Activated CD4-positive, alpha-beta T cell treated with anti-CD3 and anti-CD28 coated beads, Interleukin-2, amount 10 ng/mL, durations not matched to agents 24 days and 14 days (primary cell): ENCODE data around the gene PLXNA4. TPM values are rescaled to one million over a fixed set of nuclear protein-coding genes. Genes with fewer than 3 reads are reported as not detected.

Experiments used
- DNase-seq: peaks from one replicate; pipeline ENCODE4 v3.0.0; 2022
- H3K27ac Mint-ChIP-seq: one replicate; pipeline ENCODE4 v1.8.0; 2022; ENCODE audit warnings: mild to moderate bottlenecking, mixed read lengths
- H3K27me3 Mint-ChIP-seq: one replicate; pipeline ENCODE4 v1.8.0; 2022; ENCODE audit warnings: mixed read lengths
- H3K36me3 Mint-ChIP-seq: one replicate; pipeline ENCODE4 v1.8.0; 2022; ENCODE audit warnings: low read depth, mild to moderate bottlenecking, mixed read lengths
- H3K4me1 Mint-ChIP-seq: one replicate; pipeline ENCODE4 v1.8.0; 2021; ENCODE audit warnings: mixed read lengths
- H3K4me3 Mint-ChIP-seq: one replicate; pipeline ENCODE4 v1.8.0; 2022; ENCODE audit warnings: mild to moderate bottlenecking, moderate library complexity, mixed read lengths
- H3K9me3 Mint-ChIP-seq: one replicate; pipeline ENCODE4 v1.8.0; 2021; ENCODE audit warnings: mixed read lengths
- intact Hi-C: fragments of 100-400 bp; cut with micrococcal nuclease; formaldehyde crosslinking; loops from one replicate; pipeline ENCODE4 v1.15.1; 2023
- total RNA-seq: library from RNA; stranded (reverse); gene quantifications from 2 replicates; pipeline ENCODE4 v1.2.3, GENCODE V29; 2022

The PLXNA4 gene
- total RNA-seq, 1 donor from 2014 or later: 0.70 TPM

DNA sequence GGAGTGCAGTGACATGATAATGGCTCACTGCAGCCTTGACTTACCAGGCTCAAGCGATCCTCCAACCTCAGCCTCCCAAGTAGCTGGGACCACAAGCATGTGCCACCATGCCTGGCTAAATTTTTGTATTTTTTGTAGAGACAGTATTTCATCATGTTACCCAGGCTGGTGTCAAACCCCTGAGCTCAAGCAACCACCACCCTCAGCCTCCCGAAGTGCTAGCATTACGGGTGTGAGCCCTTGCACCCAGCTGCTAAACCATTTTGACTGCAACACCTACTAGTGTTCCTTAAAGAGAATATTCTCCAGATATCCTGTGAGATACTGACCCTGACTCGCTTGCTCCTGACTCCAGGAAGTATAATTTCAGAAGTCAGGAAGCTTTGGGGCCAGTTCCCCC, 85.8 kb downstream of the PLXNA4 start:
- peaks cover 10% of the 10 kb centered on the region for H3K9me3 Mint-ChIP-seq
- H3K4me3 Mint-ChIP-seq: no peak overlapping the region
- DNase-seq: no peak
- H3K27ac Mint-ChIP-seq: no peak overlapping the region
- H3K4me1 Mint-ChIP-seq: peaks cover 32% of the 10 kb centered on the region
- H3K27me3 Mint-ChIP-seq: peaks cover 10% of the 10 kb centered on the region
- H3K36me3 Mint-ChIP-seq: peaks cover 13% of the 10 kb centered on the region
- intact Hi-C loops: no loop called here

DNA sequence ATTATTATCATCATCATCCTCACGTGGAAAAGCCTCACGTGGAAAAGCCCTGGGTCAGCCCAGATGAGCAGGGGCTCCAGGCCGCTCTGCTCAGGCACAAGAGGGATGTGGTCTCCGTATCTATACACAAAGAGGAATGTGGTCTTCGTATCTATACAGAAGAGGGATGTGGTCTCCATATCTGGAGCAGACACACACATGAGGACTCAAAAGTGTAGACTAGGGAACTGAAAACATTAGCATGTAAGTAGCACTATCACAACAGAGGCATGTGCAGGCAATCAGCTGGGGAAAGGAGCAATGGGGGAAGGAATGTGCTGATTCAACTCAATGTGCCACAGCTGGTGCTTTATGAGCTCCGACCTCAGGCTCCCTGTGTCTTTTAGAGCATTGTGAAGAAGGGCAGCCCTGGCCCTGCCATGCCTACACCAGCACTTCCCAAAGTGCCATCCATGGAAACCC, 86.5 kb downstream of the PLXNA4 start:
- Mint-ChIP-seq H3K27ac (no peak overlapping the region), H3K4me3 (no peak overlapping the region), H3K36me3 (peaks cover 13% of the 10 kb centered on the region), H3K27me3 (peaks cover 10% of the 10 kb centered on the region), H3K9me3 (peaks cover 10% of the 10 kb centered on the region), H3K4me1 (peaks cover 37% of the 10 kb centered on the region)
- intact Hi-C loops: no loop called here
- DNase-seq: no peak

DNA sequence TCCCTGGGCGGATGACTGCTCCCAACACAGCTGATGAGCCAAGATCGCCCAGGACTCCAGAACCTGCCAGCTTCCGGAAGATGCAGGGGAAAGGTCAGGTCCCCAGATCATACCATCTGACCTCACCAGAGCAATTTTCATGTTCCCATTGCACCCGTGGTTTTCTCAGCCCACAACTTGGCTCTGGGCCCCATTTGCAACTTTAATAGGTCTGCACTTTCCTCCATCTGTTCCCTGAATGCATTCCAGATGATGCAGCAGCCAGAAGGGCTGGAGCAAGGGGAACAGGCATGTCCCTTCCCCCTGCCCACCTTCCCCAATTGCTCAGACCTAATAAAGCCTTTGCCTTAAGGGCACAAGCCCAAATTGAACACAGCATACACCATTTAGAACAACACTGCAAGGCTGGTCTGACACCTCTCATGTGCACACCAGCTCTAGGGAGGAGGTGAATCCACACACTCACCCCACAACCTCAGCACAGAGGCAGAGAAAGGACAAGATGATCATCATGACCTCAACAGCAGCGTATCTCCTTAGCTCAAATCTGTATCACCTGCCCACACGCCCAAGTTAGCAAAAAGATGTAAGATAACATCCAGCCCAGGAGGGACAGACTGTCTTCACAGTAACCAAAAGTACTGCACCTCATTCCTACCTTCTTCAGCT, 87.5 kb downstream of the PLXNA4 start:
- H3K27ac Mint-ChIP-seq: no peak overlapping the region
- peaks cover 37% of the 10 kb centered on the region for H3K4me1 Mint-ChIP-seq
- H3K9me3 Mint-ChIP-seq: peaks cover 10% of the 10 kb centered on the region
- H3K27me3 Mint-ChIP-seq: peaks cover 13% of the 10 kb centered on the region
- peaks cover 13% of the 10 kb centered on the region for H3K36me3 Mint-ChIP-seq
- no peak overlapping the region for H3K4me3 Mint-ChIP-seq
- intact Hi-C loops: no loop called here
- DNase-seq: no peak

DNA sequence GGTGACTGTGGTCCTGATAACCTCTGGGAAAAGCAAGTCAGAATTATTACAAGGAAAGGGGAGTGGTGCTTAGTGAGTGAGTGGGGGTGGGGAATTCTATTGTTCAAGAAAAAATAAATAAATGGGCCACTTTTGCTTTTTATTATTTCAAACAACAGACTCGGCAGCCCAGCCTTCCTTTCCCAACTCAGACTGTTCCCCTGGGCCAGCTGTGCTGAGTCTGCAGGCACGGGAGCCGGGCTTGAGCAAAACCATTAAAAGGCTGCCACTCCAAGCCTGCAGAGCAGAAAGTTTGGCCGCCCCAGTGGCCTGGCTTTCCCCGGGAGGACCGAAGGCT, 90.0 kb downstream of the PLXNA4 start:
- H3K4me3 Mint-ChIP-seq: no peak overlapping the region
- H3K27me3 Mint-ChIP-seq: peaks cover 20% of the 10 kb centered on the region
- DNase-seq: no peak
- no peak overlapping the region for H3K27ac Mint-ChIP-seq
- peaks cover 7% of the 10 kb centered on the region for H3K9me3 Mint-ChIP-seq
- peaks cover 13% of the 10 kb centered on the region for H3K36me3 Mint-ChIP-seq
- H3K4me1 Mint-ChIP-seq: peaks cover 29% of the 10 kb centered on the region
- intact Hi-C loops: no loop called here

DNA sequence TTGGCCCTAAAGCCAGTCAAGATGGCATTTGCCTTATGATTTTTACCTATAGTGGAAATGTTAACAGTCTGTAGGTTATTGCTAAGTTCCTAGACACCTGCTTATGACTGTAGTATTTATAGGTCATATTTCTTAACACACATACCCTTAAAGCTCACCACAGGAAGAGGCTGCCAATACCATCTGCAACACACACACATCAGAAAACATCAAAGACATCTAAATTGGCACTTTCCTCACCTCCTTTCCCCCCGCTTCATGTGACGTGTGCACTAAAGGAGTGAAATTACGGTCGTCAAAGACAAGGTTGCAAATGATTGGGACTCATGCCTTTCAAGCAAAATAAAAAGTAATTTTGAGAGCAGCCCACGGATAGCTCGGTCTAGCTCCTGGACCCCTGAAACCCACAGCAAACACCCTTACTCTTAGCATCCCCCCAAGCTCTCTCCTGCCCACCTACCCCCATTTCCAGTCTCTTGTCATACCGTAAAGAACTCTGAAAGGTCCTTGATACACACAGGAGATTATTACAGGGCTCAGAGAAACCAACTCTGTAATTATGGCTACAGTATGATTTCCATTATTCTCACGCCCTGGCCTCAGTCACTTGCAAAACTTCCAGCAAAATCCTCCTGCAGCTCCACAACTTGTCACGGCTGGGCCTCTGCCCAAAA, 90.5 kb downstream of the PLXNA4 start:
- Mint-ChIP-seq H3K36me3 (peaks cover 13% of the 10 kb centered on the region), H3K9me3 (peaks cover 7% of the 10 kb centered on the region), H3K27me3 (peaks cover 20% of the 10 kb centered on the region), H3K4me3 (no peak overlapping the region), H3K27ac (no peak overlapping the region), H3K4me1 (peaks cover 29% of the 10 kb centered on the region)
- DNase-seq: peak; percentile 70
- intact Hi-C loops: no loop called here

DNA sequence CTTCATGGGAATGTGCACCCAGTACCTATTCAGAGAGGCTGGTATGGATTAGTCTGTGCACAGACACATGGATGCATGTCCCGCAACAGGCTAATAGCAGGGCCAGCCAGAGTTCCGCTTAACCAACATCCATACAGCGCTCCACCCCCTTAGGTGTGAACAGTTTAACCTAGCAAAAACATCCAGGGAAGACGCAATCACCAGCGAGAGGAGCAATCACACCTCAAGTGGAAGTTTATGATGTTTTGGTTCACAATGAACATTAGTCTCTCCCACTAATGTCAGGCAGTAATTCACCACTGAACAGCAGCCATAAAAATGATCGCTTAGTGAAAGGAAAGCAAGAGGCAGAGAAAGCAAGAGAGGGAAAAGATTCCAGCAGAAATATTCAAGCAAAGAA, 91.1 kb downstream of the PLXNA4 start:
- Mint-ChIP-seq H3K9me3 (peaks cover 7% of the 10 kb centered on the region), H3K36me3 (peaks cover 13% of the 10 kb centered on the region)

DNA sequence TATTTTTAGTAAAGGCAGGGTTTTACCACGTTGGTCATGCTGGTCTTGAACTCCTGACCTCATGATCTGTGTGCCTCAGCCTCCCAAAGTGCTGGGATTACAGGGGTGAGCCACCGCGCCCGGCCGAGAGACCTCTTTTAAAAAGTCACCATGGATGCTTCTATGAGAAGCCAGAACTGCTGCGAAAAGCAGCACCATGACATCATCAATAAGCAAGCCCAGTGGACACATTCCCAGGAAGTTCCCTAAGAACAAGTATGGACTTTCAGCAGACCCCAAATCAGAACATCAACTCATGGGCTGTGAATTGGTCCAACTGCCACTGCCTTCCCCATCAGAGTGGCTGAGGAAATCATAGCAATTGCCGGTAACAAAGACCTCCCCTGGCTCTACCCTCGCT, 93.4 kb downstream of the PLXNA4 start:
- no peak overlapping the region for H3K4me3 Mint-ChIP-seq
- DNase-seq: no peak
- peaks cover under 1% of the 10 kb centered on the region for H3K9me3 Mint-ChIP-seq
- no peak overlapping the region for H3K27ac Mint-ChIP-seq
- intact Hi-C loops: no loop called here
- H3K36me3 Mint-ChIP-seq: peaks cover 3% of the 10 kb centered on the region
- peaks cover 22% of the 10 kb centered on the region for H3K4me1 Mint-ChIP-seq
- H3K27me3 Mint-ChIP-seq: peaks cover 19% of the 10 kb centered on the region

More for the DNA sequence above, 91.1 kb downstream of the PLXNA4 start:
- H3K4me1 Mint-ChIP-seq: peaks cover 29% of the 10 kb centered on the region
- intact Hi-C loops: no loop called here
- H3K4me3 Mint-ChIP-seq: peak overlapping the region; percentile 4
- no peak overlapping the region for H3K27ac Mint-ChIP-seq
- H3K27me3 Mint-ChIP-seq: peaks cover 20% of the 10 kb centered on the region
- no peak for DNase-seq

DNA sequence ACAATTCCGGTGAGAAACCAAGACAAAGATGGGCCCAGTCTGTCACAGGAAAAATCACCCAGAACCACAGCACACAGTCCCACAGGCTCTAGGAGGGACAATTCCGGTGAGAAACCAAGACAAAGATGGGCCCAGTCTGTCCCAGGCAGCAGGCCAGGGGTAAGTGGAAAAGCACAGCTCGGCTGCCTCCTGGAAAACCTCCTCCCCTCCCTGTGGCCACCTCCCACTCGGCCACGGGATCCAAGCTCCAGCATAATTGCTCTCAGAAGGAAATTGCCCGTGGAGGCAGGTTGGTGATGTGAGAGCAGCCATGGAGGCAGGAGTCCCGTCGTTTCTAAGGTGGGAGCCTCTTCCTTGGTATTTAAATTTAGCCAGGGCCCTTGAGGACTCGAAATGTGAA, 95.7 kb downstream of the PLXNA4 start:
- peaks cover 2% of the 10 kb centered on the region for H3K36me3 Mint-ChIP-seq
- H3K27ac Mint-ChIP-seq: no peak overlapping the region
- intact Hi-C loops: no loop called here
- H3K4me1 Mint-ChIP-seq: peaks cover 19% of the 10 kb centered on the region
- H3K9me3 Mint-ChIP-seq: no peaks in the 10 kb centered on the region
- peaks cover 30% of the 10 kb centered on the region for H3K27me3 Mint-ChIP-seq
- DNase-seq: no peak
- no peak overlapping the region for H3K4me3 Mint-ChIP-seq

DNA sequence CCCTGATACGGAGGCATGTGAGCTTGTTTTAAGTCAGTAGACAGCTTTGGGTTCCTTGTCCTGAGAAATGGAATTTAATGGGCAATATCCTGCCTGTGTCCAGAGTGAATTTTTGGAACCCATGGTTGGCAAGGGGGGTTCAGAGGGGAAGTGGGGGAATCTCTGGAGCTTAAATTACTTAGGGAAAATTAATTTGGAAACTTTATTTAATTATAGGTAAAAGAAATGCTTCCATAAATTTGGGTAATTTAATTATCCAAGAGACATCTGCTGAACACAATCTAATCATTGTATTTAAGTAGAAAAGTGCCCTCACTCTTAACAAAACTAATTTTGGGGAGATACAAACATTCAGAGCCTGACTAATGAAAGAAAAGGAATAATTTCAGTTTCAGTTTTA, 99.7 kb downstream of the PLXNA4 start:
- H3K36me3 Mint-ChIP-seq: peaks cover 2% of the 10 kb centered on the region
- peaks cover 43% of the 10 kb centered on the region for H3K27me3 Mint-ChIP-seq
- DNase-seq: no peak
- no peak overlapping the region for H3K4me3 Mint-ChIP-seq
- H3K4me1 Mint-ChIP-seq: peaks cover 36% of the 10 kb centered on the region
- no peak overlapping the region for H3K27ac Mint-ChIP-seq
- intact Hi-C loops: no loop called here
- no peaks in the 10 kb centered on the region for H3K9me3 Mint-ChIP-seq

DNA sequence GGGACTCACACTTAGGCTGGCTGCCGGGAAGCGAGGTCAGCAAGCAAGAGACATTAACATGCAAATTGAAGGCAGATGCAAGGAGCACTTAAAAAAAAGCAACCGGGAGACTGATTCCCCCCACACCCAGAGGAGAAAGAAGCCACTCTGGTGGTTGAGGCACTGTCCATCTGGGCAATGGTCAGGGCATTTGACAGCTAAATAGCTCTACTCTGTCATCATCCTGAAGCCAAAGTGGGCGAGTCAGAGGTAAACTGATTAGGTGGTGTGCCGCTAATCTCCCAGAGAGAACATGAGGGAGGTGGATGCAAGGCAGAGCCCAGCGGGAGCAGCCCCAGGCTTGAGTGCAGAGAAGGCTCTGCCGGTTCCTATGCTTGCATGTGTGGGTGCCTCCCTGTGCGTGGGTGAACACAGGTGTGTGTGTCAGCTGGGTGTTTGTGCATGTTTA, 100.6 kb downstream of the PLXNA4 start:
- H3K4me1 Mint-ChIP-seq: peaks cover 42% of the 10 kb centered on the region
- H3K9me3 Mint-ChIP-seq: no peaks in the 10 kb centered on the region

DNA sequence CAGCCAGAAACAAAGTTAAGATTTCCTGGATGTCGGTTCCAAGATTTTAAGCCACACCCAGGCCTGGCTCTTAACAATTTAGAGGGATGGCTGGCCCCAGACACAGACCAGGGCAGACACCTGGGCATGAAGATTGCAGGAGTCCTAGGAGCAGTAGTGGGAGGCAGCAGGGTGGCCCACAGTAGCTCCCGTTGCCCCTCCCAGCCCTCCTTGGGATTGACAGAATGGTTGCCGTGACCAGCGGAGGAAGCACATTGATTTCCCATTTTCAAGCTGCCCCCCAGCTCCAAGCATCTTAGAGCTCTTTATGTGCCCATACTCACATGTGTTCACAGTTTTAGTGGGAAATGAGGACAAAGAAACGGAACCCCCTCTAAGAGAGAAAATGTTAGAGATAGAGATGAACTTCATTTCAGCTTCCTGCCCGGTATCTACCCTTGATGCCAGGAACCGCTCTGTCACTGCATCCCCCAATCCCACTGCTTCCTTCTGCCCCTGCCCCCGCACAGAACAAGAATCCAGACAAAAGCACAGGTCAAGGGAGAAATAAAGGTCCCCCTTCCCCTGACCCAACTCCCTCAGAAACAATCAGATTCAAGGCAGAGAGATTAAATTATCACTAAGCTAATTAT, 101.1 kb downstream of the PLXNA4 start:
- Mint-ChIP-seq H3K36me3 (peaks cover 2% of the 10 kb centered on the region), H3K4me3 (no peak overlapping the region), H3K9me3 (no peaks in the 10 kb centered on the region), H3K4me1 (peaks cover 44% of the 10 kb centered on the region), H3K27ac (no peak overlapping the region), H3K27me3 (peaks cover 43% of the 10 kb centered on the region)
- intact Hi-C loops: no loop called here
- no peak for DNase-seq

More for the DNA sequence above, 100.6 kb downstream of the PLXNA4 start:
- DNase-seq: no peak
- intact Hi-C loops: no loop called here
- H3K4me3 Mint-ChIP-seq: no peak overlapping the region
- no peak overlapping the region for H3K27ac Mint-ChIP-seq
- H3K36me3 Mint-ChIP-seq: peaks cover 2% of the 10 kb centered on the region
- H3K27me3 Mint-ChIP-seq: peaks cover 43% of the 10 kb centered on the region

DNA sequence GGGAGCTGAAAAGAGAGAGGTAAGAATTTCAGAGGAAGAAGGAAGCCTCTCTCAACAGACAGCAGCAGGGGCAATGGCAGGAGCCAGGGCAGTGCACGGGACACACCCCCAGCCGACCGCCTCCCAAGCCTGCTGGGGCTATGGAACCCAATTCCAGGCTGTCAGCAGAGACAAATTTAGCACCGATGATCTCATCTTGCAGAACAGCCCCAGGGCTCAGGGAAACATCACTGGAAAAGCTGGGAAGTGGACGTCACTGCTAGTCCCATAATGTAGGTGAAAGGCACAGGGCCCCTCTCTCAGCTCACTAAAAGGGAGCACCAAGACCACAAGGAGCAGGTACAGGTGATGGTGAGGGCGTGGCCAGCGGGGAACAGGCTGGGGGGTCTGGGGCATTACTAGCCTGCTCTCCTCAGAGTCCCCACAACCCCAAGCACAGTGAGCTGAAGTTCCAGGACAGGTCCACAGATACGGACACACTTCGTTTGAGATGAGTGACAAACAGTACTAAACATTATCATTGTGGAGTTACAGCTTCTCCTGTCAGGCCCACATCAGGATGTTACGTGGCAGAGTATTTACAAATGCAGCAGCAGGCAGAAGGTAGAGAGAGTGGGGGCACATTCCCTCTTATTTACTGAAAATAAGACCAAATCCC, 103.7 kb downstream of the PLXNA4 start:
- Mint-ChIP-seq H3K4me1 (peaks cover 46% of the 10 kb centered on the region), H3K27me3 (peaks cover 40% of the 10 kb centered on the region)

DNA sequence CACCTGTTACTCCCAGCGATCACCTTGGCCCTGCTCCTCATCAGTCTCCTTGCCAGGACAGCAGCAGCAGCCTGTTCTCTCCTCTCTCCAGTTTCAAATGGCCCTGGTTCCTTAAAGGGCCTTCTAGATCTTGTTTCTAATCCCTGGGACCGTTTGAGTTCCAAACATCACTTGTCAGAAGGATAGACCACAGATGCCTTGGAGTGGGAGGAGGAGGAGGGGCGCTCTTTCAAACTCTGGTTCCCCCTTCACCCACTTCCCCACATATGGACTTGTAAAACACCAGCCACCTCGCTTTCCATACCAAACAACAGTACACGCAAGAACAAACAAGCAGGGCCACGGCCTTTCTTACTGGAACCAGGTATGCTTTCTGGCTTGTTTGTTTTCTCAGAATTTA, 104.8 kb downstream of the PLXNA4 start:
- H3K27me3 Mint-ChIP-seq: peaks cover 37% of the 10 kb centered on the region
- intact Hi-C loops: no loop called here
- H3K36me3 Mint-ChIP-seq: no peaks in the 10 kb centered on the region
- no peak overlapping the region for H3K27ac Mint-ChIP-seq
- H3K4me1 Mint-ChIP-seq: peaks cover 42% of the 10 kb centered on the region
- no peak overlapping the region for H3K4me3 Mint-ChIP-seq
- no peaks in the 10 kb centered on the region for H3K9me3 Mint-ChIP-seq
- DNase-seq: no peak

More for the DNA sequence above, 103.7 kb downstream of the PLXNA4 start:
- Mint-ChIP-seq H3K27ac (no peak overlapping the region), H3K36me3 (no peaks in the 10 kb centered on the region), H3K9me3 (no peaks in the 10 kb centered on the region), H3K4me3 (no peak overlapping the region)
- intact Hi-C loops: no loop called here
- no peak for DNase-seq

DNA sequence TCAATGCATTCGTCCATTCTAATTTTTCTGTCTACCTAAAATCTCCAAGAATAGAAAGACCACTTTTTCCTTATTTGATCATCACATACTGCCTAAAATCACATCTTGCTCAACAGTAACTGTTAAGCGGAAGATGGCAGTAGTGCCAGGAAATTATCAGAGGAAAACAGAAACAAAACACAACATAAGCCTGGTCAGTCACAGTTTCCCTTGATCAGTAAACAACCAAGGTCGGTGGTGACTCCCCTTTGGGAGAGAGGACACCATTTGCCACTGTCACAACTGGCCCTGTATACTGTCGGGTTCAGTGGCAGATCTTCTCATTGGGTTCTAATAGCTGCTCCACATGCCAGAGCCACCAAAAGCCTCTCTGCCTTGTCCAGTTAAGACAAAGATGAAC, 106.6 kb downstream of the PLXNA4 start:
- Mint-ChIP-seq H3K4me1 (peaks cover 41% of the 10 kb centered on the region), H3K4me3 (no peak overlapping the region), H3K9me3 (no peaks in the 10 kb centered on the region), H3K27me3 (peaks cover 22% of the 10 kb centered on the region), H3K36me3 (no peaks in the 10 kb centered on the region), H3K27ac (no peak overlapping the region)
- intact Hi-C loops: no loop called here
- DNase-seq: no peak
